Activated CD8-positive, alpha-beta memory T cell treated with anti-CD3 and anti-CD28 coated beads for 24 hours (primary cell): ENCODE data around the gene RAD1.
"Not testable (repeated sequence)": the region's sequence is repeated elsewhere in the genome, so short reads cannot be mapped to it uniquely, and the experiment has no call there.

Source experiments
- DNase-seq: peaks from one replicate; pipeline ENCODE4 v3.0.0-alpha.2; 2020

RAD1 gene, protein sequence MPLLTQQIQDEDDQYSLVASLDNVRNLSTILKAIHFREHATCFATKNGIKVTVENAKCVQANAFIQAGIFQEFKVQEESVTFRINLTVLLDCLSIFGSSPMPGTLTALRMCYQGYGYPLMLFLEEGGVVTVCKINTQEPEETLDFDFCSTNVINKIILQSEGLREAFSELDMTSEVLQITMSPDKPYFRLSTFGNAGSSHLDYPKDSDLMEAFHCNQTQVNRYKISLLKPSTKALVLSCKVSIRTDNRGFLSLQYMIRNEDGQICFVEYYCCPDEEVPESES

DNA sequence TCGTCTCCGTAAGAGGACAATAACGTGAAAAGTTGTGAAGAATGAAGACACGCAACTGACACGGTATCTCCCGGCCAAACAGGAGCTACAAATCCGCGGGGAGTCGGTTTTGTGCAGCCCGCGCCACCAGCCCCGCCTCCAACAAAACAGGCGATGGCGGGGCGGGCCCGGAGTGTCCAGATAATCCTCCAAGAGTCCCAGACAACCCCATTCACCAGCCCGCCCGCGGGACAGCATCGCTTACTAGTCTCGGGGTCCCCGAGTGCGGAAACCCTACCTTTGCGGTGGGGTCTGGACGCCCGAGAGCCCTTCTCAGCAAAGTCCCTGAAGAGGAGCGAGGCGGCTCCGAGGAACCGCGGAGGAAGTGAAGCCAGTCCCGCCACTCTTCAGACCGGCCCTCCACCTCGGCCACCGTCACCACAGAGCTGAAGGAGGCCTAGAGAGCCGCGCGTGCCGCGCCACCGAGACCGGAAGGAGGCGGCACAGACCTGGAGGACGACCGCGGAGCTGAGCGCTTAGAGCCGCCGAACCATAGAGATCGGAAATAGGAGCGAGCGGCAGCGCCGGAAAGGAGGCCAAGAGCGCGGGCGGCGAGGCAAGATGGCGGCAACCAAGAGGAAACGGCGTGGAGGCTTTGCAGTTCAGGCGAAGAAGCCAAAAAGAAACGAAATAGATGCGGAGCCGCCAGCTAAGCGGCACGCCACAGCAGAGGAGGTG, at the start of gene RAD1, which contains the start of gene BRIX1:
TSS of gene RAD1 (minus strand) at position 366 of the 717 bp plus-strand sequence. CDS start 612 bp downstream, outside the sequence.
TSS of gene BRIX1 (plus strand) at position 573 of the 717 bp plus-strand sequence. CDS start at position 601, 28 bp downstream.
- DNase-seq = peak; percentile 97

DNA sequence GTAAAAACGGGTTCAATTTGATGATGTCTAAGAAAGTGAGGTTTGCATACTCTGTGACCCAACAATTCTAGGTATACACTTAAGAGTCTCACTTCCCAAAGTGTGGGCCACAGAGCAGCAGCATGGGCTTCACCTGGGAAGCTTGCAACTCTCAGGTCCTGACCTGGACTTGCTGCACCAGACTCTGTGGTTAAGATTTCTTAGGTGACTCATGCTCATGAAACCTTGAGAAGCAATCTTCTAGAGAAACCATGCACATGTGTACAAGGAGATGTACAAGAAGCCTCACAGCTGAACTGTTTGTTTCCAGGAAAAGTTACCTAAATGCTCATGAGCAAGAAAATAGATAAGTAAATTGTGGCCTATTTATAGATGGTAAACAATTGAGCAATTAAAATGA, 44.0 kb upstream of the RAD1 start:
- DNase-seq = peak; percentile 59

GRCh38 chr5:34957857-34958690, 42.8 kb upstream of the RAD1 start:
- DNase-seq = no peak

DNA sequence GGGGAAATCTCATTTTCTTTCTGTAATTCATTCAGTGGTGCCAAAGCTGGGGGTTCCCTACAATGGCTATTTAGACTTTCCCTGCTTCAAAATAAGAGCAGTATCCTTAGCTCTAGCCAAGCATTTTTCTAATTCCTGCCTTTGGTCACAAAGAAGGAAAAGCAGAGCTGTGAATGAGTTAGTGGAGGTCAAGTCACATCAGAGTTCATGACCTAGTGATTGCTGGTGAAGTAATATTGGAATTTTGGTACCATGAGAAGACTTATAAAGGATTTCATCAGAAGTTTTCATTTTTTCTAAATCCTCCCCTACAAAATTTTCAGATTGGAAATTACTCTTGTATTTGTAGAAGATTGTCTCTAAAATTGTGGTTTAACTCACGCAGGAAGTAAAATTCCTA, 42.0 kb upstream of the RAD1 start:
- no peak for DNase-seq

GRCh38 chr5:34944460-34945047, 29.2 kb upstream of the RAD1 start:
- no peak for DNase-seq

DNA sequence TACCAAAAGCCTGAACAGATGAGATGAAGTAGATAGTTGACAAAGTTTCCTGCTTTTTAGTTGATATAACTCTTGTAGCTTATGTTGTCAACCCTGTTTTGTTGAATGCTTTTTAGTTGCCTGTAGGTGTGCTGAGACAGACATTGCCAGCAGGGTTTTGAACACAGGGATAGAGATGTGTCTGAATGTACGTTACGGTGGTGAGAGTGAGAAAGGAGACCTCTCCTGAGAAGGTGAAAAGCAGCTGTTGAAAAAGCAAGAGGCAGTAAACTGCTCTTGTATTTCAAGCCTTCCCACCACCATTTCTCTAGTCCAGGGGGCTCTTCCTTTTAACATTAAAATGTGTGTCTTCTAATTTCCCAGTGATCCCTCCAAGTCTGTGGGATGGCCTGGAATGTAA, 28.7 kb upstream of the RAD1 start:
- no peak for DNase-seq

DNA sequence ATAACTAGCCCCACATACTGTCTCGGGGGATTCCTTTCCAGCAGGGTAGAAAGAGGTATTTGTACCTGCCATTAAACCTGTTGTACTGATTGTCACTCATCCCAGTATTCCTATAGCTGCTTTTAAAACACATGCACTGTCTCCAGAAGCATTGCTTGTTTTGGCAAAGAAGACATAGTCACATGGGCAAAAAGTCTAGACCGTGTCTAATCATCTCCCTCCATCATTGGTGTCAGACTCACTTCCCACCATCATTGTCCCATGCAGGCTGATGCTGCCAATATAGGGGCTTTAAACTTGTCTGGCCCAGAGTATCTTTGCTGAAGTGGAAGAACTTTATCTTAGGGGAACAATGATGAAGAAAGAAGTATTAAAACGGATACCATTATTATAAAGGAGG, 26.6 kb upstream of the RAD1 start:
- no peak for DNase-seq

DNA sequence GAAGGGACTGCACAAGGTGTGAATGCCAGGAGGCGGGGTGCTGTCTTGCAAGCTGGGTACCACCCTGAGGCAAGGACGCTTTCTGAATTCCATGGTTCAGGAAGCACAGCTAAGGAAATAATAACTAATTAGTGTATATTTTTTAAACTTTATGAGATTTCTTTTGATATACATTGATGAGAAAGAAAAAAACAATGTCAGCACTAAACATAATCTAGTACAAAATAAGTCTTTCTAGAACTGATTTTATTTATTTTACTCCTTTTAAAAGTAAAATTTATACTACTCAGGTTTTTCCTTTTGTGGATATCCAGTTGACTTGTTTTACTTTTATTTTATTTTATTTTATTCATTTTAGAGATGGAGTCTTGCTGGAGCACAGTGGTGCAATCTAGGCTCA, 17.6 kb upstream of the RAD1 start:
- no peak for DNase-seq

- no peak for DNase-seq
Observed at GRCh38 chr5:34930870-34931269, 15.6 kb upstream of the RAD1 start.

GRCh38 chr5:34930462-34930844, 15.1 kb upstream of the RAD1 start:
- no peak for DNase-seq

DNA sequence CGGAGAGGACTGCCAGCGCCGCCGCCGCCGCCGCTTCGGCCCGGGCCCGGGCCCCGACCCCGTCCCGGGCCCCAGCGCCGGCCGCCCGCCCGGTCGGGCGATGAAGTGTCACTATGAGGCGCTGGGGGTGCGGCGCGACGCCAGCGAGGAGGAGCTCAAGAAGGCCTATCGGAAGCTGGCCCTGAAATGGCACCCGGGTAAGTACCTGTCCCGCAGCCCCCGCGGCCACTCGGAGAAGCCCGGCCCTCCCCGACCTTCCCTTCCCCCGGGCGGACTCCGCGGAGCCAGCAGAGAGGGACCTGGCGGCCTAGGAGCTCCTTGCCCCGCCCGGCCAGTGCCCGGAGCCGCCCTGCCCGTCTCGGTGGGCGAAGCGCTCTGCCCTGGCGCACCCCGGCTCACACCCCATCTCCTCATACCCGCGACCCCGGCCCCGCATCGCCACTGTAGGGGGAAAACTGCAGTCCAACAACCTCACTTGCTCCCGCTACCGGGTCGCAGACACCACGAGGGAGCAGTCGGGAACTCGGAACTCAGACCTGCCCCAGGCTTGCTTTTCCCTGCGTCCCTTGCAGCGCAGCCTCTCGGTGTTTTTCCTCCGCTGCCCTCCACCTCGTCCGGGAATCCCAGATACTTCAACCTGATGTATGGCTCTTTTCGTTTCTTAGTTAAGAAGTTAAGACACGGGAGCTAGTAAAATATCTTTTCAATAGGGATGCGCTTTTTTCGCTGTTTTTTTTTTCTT, 14.6 kb upstream of the RAD1 start:
- DNase-seq = peak; percentile 90

DNA sequence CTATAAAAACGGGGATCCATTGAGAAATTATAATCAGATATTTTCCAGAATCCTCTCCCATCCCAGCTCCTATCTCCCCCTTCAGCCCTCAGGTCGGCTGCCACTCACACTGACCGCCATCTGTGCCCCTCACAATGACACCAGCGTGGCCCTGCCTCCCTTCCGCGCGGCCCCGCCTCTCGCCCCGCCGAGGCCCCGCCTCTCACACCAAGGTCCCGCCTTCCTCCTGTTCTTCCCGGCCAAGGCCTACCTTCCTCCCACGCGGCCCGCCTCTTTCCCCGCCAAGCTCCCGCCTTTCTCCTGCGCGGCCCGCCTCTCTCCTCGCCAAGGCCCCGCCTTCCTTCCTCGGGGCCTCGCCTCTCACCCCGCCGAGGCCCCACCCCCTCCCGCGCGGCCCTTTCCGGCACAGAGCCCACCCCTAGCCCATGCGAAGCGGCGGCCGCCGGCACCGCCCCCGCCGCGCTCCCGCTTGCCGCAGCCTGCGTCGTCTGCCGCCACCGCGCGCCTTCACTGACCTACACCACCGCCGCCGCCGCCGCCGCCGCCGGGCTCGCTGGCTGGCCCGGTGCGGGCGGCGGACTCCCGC, 13.9 kb upstream of the RAD1 start, which contains the start of gene DNAJC21:
TSS of gene DNAJC21 (plus strand) at position 426 of the 586 bp plus-strand sequence. CDS start 261 bp downstream, outside the sequence.
- peak; percentile 99 for DNase-seq

DNA sequence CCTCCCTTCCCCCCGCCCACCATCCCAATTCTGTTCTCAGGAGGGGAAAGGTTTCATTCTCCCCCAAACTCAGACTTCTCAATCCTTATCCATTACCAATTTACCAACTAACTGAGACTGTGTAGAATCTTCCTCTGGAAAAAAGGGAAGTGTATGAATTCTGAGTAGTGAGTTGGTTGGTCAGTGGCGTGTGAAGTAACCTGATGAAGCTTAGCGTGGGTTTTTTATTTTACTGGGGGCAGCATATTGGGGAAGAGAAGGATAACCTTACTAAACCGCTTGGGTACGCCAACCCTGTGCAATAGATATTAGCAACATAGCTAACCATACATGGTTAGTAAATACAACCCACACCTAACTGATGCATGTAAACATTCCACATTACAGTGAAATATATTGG, 13.0 kb upstream of the RAD1 start:
- DNase-seq = no peak

DNA sequence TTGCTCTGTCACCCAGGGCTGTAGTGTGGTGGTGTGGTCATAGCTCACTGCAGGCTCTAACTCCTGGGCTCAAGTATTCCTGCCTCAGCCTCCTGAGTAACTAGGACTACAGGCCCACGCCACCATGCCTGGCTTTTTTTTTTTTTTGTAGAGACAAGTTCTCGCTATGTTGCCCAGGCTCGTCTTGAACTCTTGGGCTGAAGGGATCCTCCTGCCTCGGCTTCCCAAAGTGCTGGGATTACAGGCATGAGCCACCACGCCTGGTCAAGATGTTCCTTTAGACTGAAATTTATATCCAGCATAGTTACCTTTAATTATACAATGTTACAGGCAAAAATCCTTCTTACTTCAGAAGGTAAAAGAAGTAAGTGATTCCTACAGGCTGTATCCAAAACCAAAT, 12.5 kb upstream of the RAD1 start:
- no peak for DNase-seq

- no peak for DNase-seq
Observed at GRCh38 chr5:34926318-34926888, 11.1 kb upstream of the RAD1 start.

- no peak for DNase-seq
Observed at GRCh38 chr5:34924462-34924765, 9.1 kb upstream of the RAD1 start.

- DNase-seq = no peak
Observed at GRCh38 chr5:34923694-34924461, 8.6 kb upstream of the RAD1 start.

GRCh38 chr5:34923256-34923655, 8.0 kb upstream of the RAD1 start:
- not testable (repeated sequence) for DNase-seq

GRCh38 chr5:34919077-34919476, 3.8 kb upstream of the RAD1 start:
- no peak for DNase-seq

GRCh38 chr5:34918025-34918424, 2.7 kb upstream of the RAD1 start:
- no peak for DNase-seq

GRCh38 chr5:34916518-34916917, 1.2 kb upstream of the RAD1 start:
- DNase-seq = no peak
